Measurements from ENCODE around the gene PLVAP.
"Not testable (repeated sequence)": the region's sequence is repeated elsewhere in the genome, so short reads cannot be mapped to it uniquely, and the experiment has no call there.

Gene PLVAP

GRCh38 chr19:17401628-17402027 lies 24.5 kb upstream of the PLVAP start:
- no peak for DNase-seq

DNA sequence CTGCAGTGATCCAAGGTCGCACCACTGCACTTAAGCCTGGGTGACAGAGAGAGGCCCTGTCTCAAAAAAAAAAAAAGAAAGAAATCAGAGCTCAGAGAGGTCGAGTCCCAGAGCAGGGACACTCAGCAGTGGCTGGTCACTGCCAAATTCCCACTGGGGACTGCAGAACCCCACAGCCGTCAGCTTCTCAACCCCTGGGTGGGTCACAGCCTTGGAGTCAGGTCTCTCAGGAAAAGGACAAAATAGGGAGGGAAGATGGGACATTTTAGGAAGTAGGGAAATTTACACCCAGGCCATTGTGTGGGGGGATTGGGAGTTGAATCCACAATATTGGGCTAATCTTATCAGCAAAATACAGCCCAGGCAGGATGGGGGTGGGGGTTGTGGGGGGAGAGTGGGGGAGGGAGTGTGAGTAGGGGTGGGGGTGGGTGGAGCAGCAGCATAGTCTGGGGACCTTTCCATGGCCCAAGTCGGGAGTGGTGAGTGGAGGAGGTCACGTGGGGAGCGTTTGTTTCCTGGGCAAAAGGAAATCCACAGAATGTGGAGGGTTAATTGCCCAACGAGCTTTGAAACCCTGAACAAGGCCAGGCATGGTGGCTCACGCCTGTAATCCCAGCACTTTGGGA lies 21.9 kb upstream of the PLVAP start:
- DNase-seq: no peak

DNA sequence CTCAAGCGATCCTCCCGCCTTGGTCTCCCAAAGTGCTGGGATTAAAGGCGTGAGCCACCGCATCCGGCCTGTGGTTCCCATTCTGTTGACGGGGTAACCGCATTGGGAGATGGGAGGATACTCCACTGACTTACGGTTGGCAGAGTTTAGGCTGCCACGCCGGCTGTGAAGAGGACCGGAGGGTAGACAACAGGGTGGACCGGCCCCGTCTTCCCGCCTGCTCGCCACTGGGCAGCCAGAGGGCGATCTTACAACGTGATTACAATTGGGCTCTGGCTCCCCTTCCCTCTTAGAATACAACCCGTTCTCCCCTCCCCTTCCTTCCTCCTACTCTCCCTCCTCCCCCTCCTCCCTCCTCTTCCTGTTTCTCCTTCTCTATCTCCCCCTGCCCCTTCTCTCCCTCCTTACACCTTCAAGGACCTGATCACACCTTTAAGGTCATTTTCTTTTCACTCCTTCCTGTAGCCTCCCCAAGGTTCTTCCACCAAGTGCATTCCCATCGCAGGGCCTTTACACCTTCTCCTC lies 17.8 kb upstream of the PLVAP start:
- DNase-seq: peak; percentile 71

- DNase-seq: no peak
These were observed 16.8 kb upstream of the PLVAP start, which contains the start of gene CCDC194 for GRCh38 chr19:17393914-17394313. CCDC194 (minus strand) TSS chr19:17394196; CDS start chr19:17394158, 38 bp downstream.

GRCh38 chr19:17393002-17393401 lies 15.9 kb upstream of the PLVAP start:
- no peak for DNase-seq

- DNase-seq: peak; percentile 54
These were observed 14.4 kb upstream of the PLVAP start for GRCh38 chr19:17391371-17392151.

DNA sequence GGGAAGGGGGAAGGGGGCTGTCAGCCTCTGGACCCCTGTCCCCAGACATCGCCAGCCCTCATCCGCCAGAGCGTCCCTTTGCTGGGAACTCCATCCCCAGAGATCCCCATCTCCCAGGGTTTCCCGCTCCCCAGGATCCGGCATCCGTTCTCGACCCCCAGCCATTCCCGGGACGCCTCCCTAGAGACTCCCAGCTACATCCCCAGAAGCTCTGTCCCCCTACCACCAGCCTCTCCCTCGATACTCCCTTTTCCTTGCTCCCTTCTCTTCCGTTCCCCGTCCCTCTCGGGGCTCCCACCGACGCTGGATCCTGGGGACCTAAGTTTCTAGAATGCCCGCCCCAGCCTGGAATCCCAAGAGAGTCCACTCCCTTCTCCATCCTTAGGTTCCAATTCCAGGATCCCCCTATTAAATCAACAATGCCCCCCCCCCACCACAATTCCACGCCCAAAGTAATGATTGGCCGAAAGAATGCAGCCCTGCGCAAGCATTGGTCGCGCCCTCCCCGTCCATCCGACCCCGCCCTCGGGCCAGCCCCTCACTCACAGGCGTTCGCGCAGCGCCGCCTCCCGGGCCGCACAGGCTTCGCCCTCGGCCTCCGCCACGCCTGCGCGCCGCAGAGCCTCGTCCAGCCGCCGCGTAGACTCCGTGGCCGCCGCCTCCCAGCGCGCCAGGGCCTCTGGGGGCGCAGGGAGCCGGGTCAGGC lies 13.7 kb upstream of the PLVAP start:
- peak; percentile 96 for DNase-seq

DNA sequence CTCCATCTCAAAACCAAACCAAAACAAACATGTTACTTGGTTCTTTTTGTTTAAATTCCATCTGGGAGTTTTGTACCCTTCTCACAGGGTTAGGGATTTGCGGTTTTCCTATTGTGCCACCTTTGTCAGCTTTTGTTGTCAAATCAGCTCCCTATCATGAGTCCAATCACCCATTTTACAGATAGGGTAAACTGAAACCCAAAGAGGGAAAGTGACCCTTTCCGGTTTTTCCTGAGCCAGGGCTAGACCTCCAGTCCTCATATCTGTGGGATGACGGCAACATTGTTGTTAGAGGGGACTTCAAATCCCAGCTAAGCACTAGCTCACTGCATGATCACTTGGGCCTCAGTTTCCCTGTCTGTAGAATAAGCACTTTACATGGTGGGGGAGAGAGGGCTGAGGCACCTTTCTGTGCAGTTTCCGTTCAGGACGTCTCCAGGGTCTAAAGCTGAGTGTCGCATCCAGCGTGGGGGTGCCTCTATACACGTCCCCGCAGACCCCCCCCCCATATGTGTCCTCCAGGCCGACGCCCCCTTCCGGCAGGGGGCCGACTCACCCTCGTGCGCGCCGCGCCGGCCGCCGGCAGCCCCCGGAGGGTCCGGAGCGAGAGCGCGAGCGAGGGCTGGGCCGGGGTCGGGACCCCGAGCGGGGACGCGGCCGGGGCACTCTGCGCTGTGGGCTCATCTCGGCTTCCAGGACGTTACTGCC lies 13.0 kb upstream of the PLVAP start:
- DNase-seq: no peak

GRCh38 chr19:17389288-17389687 lies 12.1 kb upstream of the PLVAP start:
- DNase-seq: no peak

GRCh38 chr19:17385878-17386611 lies 8.9 kb upstream of the PLVAP start:
- peak; percentile 82 for DNase-seq

GRCh38 chr19:17380426-17381138 lies 3.4 kb upstream of the PLVAP start:
- no peak for DNase-seq

- DNase-seq: no peak
These were observed 2.1 kb upstream of the PLVAP start for GRCh38 chr19:17379221-17379631.

DNA sequence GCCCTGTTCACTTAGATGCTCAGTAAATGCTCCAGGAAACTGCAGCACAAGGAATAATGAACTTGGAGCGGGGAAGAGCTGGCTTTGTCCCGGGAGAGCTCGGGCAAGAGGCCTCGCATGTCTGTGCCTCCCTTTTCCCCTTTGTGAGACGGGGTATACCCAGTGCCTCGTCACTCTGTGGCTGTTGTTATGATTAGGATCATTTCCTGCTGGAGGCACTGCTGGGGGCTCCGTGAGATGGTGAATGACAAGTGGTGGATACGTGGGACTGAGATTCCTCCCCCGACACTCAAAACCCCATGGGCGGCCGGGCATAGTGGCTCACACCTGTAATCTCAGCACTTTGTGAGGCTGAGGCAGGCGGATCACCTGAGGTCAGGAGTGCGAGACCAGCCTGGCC lies 1.1 kb upstream of the PLVAP start:
- DNase-seq: no peak

DNA sequence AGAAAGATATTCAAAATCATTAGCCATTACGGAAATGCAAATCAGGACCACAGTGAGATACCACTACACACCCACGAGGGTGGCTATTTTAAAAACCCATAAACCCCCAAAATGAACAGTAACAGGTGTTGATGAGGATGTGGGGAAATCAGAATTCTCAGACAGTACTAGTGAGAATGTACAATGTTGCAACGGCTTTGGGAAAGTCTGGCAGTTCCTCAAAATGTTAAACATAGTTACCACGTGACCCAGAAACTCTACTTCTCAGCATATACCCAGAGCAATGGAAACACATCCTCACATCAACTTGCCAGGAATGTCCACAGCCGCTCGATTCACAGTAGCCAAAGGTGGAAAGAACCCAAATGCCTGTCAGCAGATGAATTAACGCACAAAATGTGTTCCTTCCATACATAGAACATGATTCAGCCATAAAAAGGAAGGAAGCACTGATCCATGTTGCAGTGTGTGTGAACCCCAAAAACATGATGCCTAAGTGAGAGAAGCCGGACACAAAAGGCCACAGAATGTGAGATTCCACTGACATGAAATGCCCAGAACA lies 7.0 kb downstream of the PLVAP start:
- DNase-seq: no peak

DNA sequence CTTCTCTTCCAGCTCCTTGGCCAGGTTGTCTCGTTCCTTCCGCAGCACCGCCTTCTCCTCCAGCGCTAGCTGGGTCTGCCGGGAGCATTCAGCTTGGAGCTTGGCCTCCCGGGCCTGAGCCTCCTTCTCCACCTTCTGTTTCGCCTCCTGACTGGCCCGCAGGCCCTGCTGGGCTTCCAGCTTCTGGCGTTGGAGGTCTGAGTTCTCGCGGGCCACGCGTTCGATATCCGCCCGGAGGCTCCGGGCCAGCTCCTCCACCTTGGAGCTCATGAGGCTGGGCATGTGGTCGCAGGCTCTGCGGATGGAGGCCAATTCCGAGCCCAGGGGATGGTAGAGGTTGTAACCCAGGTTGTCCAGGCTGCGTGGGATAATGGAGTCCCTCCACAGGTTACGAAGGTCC lies 11.8 kb downstream of the PLVAP start:
- no peak for DNase-seq

- not testable (repeated sequence) for DNase-seq
These were observed 13.1 kb downstream of the PLVAP start for GRCh38 chr19:17363852-17364605.

DNA sequence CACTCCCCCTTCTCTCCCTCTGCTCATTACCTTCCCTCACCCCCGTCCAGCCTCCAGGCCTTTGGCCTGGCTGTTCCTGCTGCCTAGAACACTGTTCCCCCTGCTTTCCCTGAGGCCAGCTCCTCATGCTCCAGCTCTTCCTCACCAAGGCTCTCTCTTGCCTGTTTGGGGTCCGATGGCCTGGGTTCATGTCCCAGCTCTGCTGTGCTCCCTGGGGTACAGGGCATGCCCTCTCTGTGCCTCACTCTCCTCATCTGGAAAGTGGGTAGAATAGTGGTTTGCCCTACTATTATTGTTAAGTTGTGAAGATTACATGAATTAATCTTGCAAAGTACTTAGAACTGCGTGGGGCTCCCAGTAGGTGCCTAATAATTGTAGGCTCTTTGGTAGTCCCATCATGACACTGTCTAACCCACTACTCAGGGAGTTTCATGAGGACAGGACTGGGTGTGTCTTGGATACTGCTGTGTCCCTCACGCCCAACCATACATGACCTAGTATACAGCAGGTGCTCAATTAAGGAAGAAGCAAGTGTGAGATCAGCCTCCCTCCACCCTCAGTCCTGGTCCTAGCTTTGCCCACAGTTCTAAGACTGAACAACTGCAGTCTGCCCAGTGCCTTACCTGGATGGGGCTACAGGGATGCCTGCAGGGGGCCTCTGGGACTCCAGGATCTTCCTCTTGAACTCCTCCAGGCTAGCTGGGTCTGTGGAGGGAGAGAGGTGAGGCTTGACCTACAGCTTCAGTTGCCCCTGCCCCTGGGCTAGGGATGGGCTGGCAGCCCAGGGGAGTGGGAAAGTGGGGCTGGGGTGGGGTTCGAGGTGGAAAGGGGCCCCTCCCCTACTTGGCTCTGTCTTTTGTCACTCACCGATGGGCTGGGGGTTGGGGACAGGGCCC lies 17.0 kb downstream of the PLVAP start:
- DNase-seq: no peak

- no peak for DNase-seq
These were observed 18.7 kb downstream of the PLVAP start for GRCh38 chr19:17358395-17358794.

DNA sequence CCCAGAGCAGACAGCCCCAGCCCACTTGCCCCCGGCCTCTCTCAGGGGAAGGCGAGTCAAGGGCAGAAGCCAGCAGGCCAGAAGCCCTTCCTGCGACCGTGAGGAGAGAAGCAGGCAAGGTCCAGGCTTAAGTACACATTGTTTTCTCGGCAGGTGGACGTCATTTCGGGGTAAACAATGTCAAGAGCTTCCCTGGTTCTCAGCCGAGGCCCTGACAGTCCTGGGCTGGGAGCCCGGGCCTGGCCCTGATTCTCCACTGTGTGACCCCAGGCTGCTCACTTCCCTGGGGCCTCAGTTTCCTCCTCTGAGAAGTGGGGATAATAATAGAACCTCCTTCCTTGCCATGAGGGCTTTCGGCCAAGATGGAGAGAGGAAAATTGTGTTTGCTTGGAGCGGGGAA lies 19.4 kb downstream of the PLVAP start:
- no peak for DNase-seq

All from islet precursor cell (in vitro differentiated cells).